Right lobe of liver (tissue), 6 donors: Measurements from ENCODE around the gene ANKRD55. TPM values are rescaled to one million over a fixed set of nuclear protein-coding genes. Genes with fewer than 3 reads are reported as not detected.

Experiments used
- ATAC-seq, 4 donors: fragments of 200-7000 bp; cut with Tn5 transposase; one replicate each; pipeline ENCODE4 v1.9.1; 2020; ENCODE audit warnings: mild to moderate bottlenecking in 4 of 4, moderate library complexity in 4 of 4
- DNase-seq, 3 donors: peaks; one replicate each; pipeline ENCODE4 v3.0.0-alpha.2; 2020
- H3K27ac ChIP-seq, 3 donors: fragments of 200-600 bp; one replicate each; pipeline ENCODE4 v1.8.0; 2022
- H3K27me3 ChIP-seq, 2 donors: fragments of 200-600 bp; one replicate each; pipeline ENCODE4 v1.8.0; 2022
- H3K36me3 ChIP-seq, 4 donors: fragments of 200-600 bp; sonication (generic) in 1 of 4; one replicate each; pipeline versions ENCODE4 v1.5.1 to v1.8.0; 2017 to 2022; ENCODE audit warnings: control low read depth in 1 of 4
- H3K4me1 ChIP-seq, 4 donors: fragments of 200-600 bp; sonication (generic) in 1 of 4; one replicate each; pipeline versions ENCODE4 v1.5.1 to v1.8.0; 2017 to 2022; ENCODE audit warnings: control low read depth in 1 of 4
- H3K4me3 ChIP-seq, 3 donors: fragments of 200-600 bp; one replicate each; pipeline ENCODE4 v1.8.0; 2022
- H3K9me3 ChIP-seq, 4 donors: fragments of 200-600 bp; sonication (generic) in 1 of 4; one replicate each; pipeline versions ENCODE4 v1.5.1 to v1.8.0; 2017 to 2022; ENCODE audit warnings: control low read depth in 1 of 4
- CTCF ChIP-seq, 4 donors: fragments of 200-600 bp in 3 of 4; fragments of 450-650 bp in 1 of 4; IDR thresholded peaks; one replicate each; pipeline versions ENCODE4 v1.5.1 to v1.8.0; 2016 to 2022; ENCODE audit warnings: antibody characterized with exemption in 4 of 4, mild to moderate bottlenecking in 2 of 4
- POLR2A ChIP-seq: fragments of 450-650 bp; IDR thresholded peaks from one replicate; pipeline ENCODE4 v1.6.1; 2017; ENCODE audit warnings: antibody characterized with exemption, mild to moderate bottlenecking
- WGBS: methylation state at CpG from one replicate; pipeline ENCODE4 v1.1.6; 2018; ENCODE audit warnings: low coverage, low lambda C conversion rate; ENCODE audit not compliant: insufficient coverage; ENCODE audit errors: missing lambda C conversion rate; 5-methylcytosine and 5-hydroxymethylcytosine counted together
- intact Hi-C, 2 donors: fragments of 100-400 bp; cut with DNase I; formaldehyde crosslinking; loops; one replicate each; pipeline versions ENCODE4 v1.11.2 to v1.14.1; 2022
- total RNA-seq, 6 experiments: library from RNA; depleted of rRNA in 2 of 6; stranded (reverse); fragments of >200 nt in 2 of 6; fragmentation: NEBNext Ultra II Directional in 3 of 6; extraction: Animal tissue kit (Norgen Biotek cat#: 25700) in 3 of 6; gene quantifications; one replicate each; pipeline versions ENCODE4 v1.1.0 to v1.2.4, GENCODE V29; 2016 to 2023
- donor health status: DM: no; HTN: yes; CAD: no.
- donor health status: DM: no; HTN: no; CAD: no.
- donor health status: DM: no; HTN: no; CAD: no.
- donor health status: DM: no; HTN: yes; CAD: no.
- donor health status: DM: no; HTN: yes; CAD: no.

ANKRD55 gene
- total RNA-seq, 6 experiments from 2014 or later = 0.68 to 2.2 (median 1.2) TPM

DNA sequence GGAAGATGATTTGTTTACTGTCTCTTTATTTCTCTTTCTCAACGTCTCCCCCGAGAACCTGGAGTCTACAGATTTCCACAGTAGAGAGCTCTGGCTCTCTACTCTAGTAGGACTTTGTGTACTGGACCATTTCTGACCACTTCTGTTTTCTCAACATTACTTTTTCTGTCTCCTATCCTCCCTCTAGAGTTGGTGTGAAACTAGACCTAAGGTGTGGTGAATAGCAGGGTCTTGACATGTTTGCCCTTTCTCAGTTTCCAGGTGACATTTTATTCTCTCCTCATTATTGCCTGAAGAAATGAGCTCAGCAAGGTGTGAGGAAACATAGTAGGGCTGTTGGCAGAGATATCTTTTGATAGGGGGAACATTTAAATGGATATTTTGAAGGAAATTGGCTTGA lies 176.3 kb downstream of the ANKRD55 start:
- DNase-seq (no peak), ATAC-seq (no peak)
- TF ChIP-seq CTCF (IDR thresholded peaks at IDR 0.05) = no peak
- TF ChIP-seq POLR2A = no peak
- H3K27ac ChIP-seq = no peak overlapping the region
- H3K36me3 ChIP-seq = no peaks in the 10 kb centered on the region
- no peaks in the 10 kb centered on the region for H3K9me3 ChIP-seq
- no peaks in the 10 kb centered on the region for H3K27me3 ChIP-seq
- H3K4me3 ChIP-seq = no peak overlapping the region
- H3K4me1 ChIP-seq = peaks cover 0 to 22% (median 8%) of the 10 kb centered on the region in 4 donors
- intact Hi-C loops = no loop called here
- 83% methylated on average over 2 of the region's 2 CpGs for WGBS

DNA sequence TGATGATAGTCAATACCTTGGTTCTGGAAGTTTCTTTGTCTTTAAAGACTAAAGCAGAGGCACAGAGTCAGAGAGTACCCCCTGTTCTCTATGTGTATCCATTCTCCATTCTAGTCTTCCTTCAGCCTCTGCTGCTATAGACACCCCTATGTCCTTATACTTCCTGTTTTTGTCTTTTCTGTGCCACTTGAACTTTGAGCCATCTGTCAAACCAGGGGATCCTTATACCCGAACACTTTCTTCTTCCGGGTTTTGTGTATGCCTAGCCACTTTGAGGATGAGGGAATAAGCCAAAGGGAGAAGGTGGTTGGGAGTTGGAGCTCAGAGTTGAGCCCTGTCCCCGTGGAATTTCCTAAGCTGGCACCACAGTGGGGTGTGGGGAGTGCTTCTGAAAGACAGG lies 177.3 kb downstream of the ANKRD55 start:
- Histone ChIP-seq H3K27ac (no peak overlapping the region), H3K36me3 (no peaks in the 10 kb centered on the region), H3K9me3 (no peaks in the 10 kb centered on the region), H3K4me3 (no peak overlapping the region), H3K27me3 (no peaks in the 10 kb centered on the region), H3K4me1 (peaks cover 0 to 22% (median 8%) of the 10 kb centered on the region in 4 donors)
- ATAC-seq (no peak), DNase-seq (no peak)
- intact Hi-C loops = no loop called here
- TF ChIP-seq POLR2A = no peak
- TF ChIP-seq CTCF (IDR thresholded peaks at IDR 0.05) = no peak
- WGBS = 51% methylated on average over 3 of the region's 3 CpGs

DNA sequence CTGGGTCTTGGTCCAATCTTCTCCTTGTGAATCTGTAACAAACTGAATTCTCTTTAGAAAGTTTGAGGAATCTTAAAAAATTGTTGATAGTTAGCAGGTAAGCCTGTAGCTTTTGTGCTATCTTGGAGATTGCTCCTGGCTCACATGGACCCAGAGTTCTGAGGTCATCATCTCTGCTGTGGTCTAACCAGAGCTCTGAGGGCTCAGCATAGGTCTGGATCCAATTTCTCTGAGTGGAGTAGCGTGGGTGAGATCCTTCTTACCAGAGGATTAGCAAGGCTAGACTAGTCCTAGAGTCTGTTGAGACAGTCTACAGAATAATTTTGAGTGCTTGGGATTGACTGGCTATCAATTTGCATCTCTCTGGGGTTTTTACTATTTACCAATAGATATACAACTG lies 177.8 kb downstream of the ANKRD55 start:
- Histone ChIP-seq H3K4me1 (peaks cover 0 to 22% (median 9%) of the 10 kb centered on the region in 4 donors), H3K9me3 (no peaks in the 10 kb centered on the region), H3K27ac (no peak overlapping the region), H3K36me3 (no peaks in the 10 kb centered on the region), H3K27me3 (no peaks in the 10 kb centered on the region), H3K4me3 (no peak overlapping the region)
- no CpG with 5 or more reads among the region's 1 CpG for WGBS
- ATAC-seq (no peak), DNase-seq (no peak)
- TF ChIP-seq POLR2A = no peak
- no peak for TF ChIP-seq CTCF (IDR thresholded peaks at IDR 0.05)
- intact Hi-C loops = no loop called here

DNA sequence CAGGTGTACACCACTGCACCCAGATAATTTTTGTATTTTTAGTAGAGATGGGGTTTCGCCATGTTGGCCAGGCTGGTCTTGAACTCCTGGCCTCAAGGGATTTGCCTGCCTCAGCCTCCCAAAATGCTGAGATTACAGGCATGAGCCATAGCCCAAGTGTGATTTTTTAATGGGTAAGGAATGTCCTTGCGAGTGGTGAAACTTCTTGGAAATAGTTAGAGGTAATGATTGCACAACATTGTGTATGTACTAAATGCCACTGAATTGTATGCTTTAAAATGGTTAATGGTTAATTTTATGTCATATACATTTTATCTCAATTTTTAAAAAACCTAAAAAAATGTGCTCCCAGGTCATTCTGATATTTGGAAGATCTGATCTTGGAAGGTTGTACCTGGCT lies 178.5 kb downstream of the ANKRD55 start:
- WGBS = 79% methylated on average over 2 of the region's 2 CpGs
- ATAC-seq (no peak), DNase-seq (no peak)
- TF ChIP-seq POLR2A = no peak
- no peak for TF ChIP-seq CTCF (IDR thresholded peaks at IDR 0.05)
- intact Hi-C loops = no loop called here
- Histone ChIP-seq H3K9me3 (no peaks in the 10 kb centered on the region), H3K36me3 (no peaks in the 10 kb centered on the region), H3K4me1 (peaks cover 0 to 22% (median 10%) of the 10 kb centered on the region in 4 donors), H3K27ac (no peak overlapping the region), H3K27me3 (no peaks in the 10 kb centered on the region), H3K4me3 (no peak overlapping the region)

DNA sequence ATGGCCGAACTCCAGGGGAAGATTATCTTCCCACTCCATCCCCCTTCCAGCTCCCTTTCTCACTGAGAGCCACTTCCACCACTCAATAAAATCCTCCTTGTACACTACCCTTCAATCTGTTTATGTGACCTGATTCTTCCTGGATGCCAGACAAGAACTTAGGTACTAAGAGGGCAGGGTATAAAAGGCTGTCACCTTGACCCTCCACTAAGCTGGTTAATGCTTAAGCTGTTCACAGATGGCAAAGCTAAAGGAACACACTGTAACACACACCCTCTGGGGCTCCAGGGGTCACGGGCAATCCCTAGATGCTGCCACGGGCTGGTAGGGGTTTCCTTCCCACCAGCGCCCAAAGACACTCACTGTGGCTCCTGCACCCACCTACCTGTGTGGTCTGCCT lies 179.8 kb downstream of the ANKRD55 start:
- ATAC-seq = peak in 2 of 4 donors; percentile 8 to 63
- 20% methylated on average over 2 of the region's 4 CpGs for WGBS
- no peak for DNase-seq
- Histone ChIP-seq H3K9me3 (no peaks in the 10 kb centered on the region), H3K27ac (peak overlapping the region in 1 of 3 donors; percentile 5), H3K4me3 (no peak overlapping the region), H3K4me1 (peaks cover 0 to 16% (median 6%) of the 10 kb centered on the region in 4 donors), H3K36me3 (no peaks in the 10 kb centered on the region), H3K27me3 (no peaks in the 10 kb centered on the region)
- TF ChIP-seq CTCF (IDR thresholded peaks at IDR 0.05) (no peak), POLR2A (no peak)
- intact Hi-C loops = no loop called here
